GM19193 (cell line): ENCODE data around the gene BRIX1.

Experiments
- POLR2A ChIP-seq: IDR thresholded peaks from 4 replicates; pipeline ENCODE4 v1.6.1; 2011; ENCODE audit not compliant: insufficient read depth, insufficient read length; ENCODE audit errors: extremely low read depth

BRIX1 gene

GRCh38 chr5:34897646-34898045 is 17.9 kb upstream of the BRIX1 start:
- no peak for TF ChIP-seq POLR2A

GRCh38 chr5:34898258-34898895 is 17.1 kb upstream of the BRIX1 start:
- no peak for TF ChIP-seq POLR2A

- no peak for TF ChIP-seq POLR2A
Measured at GRCh38 chr5:34899066-34899465, 16.4 kb upstream of the BRIX1 start.

GRCh38 chr5:34900652-34901051 is 14.9 kb upstream of the BRIX1 start:
- TF ChIP-seq POLR2A, result no peak

- no peak for TF ChIP-seq POLR2A
Measured at GRCh38 chr5:34903260-34903659, 12.3 kb upstream of the BRIX1 start.

GRCh38 chr5:34905564-34905963 is 9.9 kb upstream of the BRIX1 start:
- no peak for TF ChIP-seq POLR2A

- no peak for TF ChIP-seq POLR2A
Measured at GRCh38 chr5:34913072-34913471, 2.4 kb upstream of the BRIX1 start.

- TF ChIP-seq POLR2A, result no peak
Measured at GRCh38 chr5:34914671-34915138, 806 bp upstream of the BRIX1 start.

- no peak for TF ChIP-seq POLR2A
Measured at GRCh38 chr5:34915856-34916192, 313 bp downstream of the BRIX1 start.

GRCh38 chr5:34916518-34916917 is 1.0 kb downstream of the BRIX1 start:
- no peak for TF ChIP-seq POLR2A

- no peak for TF ChIP-seq POLR2A
Measured at GRCh38 chr5:34918025-34918424, 2.5 kb downstream of the BRIX1 start.

GRCh38 chr5:34919077-34919476 is 3.6 kb downstream of the BRIX1 start:
- no peak for TF ChIP-seq POLR2A

- no peak for TF ChIP-seq POLR2A
Measured at GRCh38 chr5:34923694-34924461, 8.4 kb downstream of the BRIX1 start.

- TF ChIP-seq POLR2A, result no peak
Measured at GRCh38 chr5:34924462-34924765, 8.9 kb downstream of the BRIX1 start.

GRCh38 chr5:34926318-34926888 is 10.9 kb downstream of the BRIX1 start:
- no peak for TF ChIP-seq POLR2A

- no peak for TF ChIP-seq POLR2A
Measured at GRCh38 chr5:34927785-34928184, 12.3 kb downstream of the BRIX1 start.

- no peak for TF ChIP-seq POLR2A
Measured at GRCh38 chr5:34928267-34928666, 12.8 kb downstream of the BRIX1 start.

- no peak for TF ChIP-seq POLR2A
Measured at GRCh38 chr5:34929134-34929719, 13.7 kb downstream of the BRIX1 start, which contains the start of gene DNAJC21. Gene DNAJC21, plus strand, starts transcription at chr5:34929559. Its CDS starts 261 bp downstream, at chr5:34929820.
